Loucy (cell line): ENCODE data around the gene FGF12.

ENCODE experiments used
- EZH2phosphoT487 ChIP-seq: fragments of 200-600 bp; IDR thresholded peaks from 2 replicates; pipeline ENCODE4 v1.6.1; 2018; ENCODE audit warnings: antibody characterized with exemption, mild to moderate bottlenecking, moderate library complexity, borderline replicate concordance
- TF ChIP-seq, protein P1 (sequence below): fragments of 200-600 bp; sonication (generic); conservative IDR thresholded peaks from 2 replicates; pipeline ENCODE4 v1.5.1; 2014; ENCODE audit warnings: mild to moderate bottlenecking, antibody characterized with exemption, low read length

DNA sequence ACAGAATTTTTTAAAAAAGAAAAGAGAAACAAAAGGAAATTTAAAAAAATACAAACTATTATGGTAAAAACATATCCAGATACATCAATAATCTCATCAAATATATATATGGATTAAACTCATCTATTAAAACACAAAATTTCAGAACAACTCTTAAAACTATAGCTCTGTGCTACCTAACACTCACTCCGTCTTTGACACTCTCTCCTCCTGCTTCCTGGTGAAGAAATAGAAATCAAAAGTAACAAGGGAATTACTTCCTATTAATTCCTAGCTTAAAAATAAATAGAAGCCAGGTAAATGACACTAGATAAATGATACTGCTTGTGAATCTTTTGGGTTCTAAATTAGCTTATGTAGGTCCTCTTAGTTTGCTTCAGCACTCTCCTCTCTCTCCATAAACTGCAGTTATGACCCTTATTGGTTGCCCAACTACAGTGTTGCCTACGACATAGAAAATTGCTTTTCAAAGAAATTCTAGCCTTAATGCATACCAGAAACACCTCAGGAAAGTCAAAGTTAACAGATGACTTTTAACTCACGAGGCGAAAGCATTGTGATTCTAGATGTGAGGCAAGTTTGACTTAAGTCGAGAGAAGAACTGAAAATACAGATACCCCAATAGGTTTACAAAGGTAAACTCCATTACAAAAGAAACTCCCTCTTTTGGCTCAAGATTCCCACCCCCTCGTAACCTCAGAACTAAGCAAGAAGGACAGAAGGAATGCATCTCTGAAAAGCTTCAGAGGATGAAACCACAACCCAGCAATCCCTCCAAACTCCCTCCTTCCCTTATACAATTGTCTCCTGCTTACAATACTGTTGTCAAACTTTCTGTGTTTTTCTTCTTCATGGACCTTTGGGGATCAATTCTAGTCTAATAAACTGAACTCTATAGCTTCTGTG is 394.7 kb downstream of the FGF12 start:
- TF ChIP-seq, protein P1, sequence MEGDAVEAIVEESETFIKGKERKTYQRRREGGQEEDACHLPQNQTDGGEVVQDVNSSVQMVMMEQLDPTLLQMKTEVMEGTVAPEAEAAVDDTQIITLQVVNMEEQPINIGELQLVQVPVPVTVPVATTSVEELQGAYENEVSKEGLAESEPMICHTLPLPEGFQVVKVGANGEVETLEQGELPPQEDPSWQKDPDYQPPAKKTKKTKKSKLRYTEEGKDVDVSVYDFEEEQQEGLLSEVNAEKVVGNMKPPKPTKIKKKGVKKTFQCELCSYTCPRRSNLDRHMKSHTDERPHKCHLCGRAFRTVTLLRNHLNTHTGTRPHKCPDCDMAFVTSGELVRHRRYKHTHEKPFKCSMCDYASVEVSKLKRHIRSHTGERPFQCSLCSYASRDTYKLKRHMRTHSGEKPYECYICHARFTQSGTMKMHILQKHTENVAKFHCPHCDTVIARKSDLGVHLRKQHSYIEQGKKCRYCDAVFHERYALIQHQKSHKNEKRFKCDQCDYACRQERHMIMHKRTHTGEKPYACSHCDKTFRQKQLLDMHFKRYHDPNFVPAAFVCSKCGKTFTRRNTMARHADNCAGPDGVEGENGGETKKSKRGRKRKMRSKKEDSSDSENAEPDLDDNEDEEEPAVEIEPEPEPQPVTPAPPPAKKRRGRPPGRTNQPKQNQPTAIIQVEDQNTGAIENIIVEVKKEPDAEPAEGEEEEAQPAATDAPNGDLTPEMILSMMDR, result no peak
- no peak for TF ChIP-seq EZH2phosphoT487
